ENCODE measurements around the gene VANGL2.

VANGL2 gene

GRCh38 chr1:160362168-160362957, 38.0 kb upstream of the VANGL2 start:
- FAIRE-seq (no peak), DNase-seq (ENCODE audit: insufficient read length) (no peak)
- TF ChIP-seq TAF1 (IDR thresholded peaks at IDR 0.05; ENCODE audit: borderline replicate concordance, low read depth, low read length) (no peak), POLR2AphosphoS5 (IDR thresholded peaks at IDR 0.05; ENCODE audit: low read depth, low read length) (no peak), POLR2A (IDR thresholded peaks at IDR 0.05; ENCODE audit: low read depth, low read length) (no peak)

GRCh38 chr1:160363010-160363409, 37.4 kb upstream of the VANGL2 start:
- FAIRE-seq: no peak
- DNase-seq (ENCODE audit: insufficient read length): no peak

GRCh38 chr1:160363951-160364735, 36.2 kb upstream of the VANGL2 start:
- no peak for FAIRE-seq
- no peak for TF ChIP-seq TAF1 (IDR thresholded peaks at IDR 0.05; ENCODE audit: borderline replicate concordance, low read depth, low read length)
- no peak for TF ChIP-seq POLR2A (IDR thresholded peaks at IDR 0.05; ENCODE audit: low read depth, low read length)
- TF ChIP-seq POLR2AphosphoS5 (IDR thresholded peaks at IDR 0.05; ENCODE audit: low read depth, low read length): no peak
- no peak for DNase-seq (ENCODE audit: insufficient read length)

More at GRCh38 chr1:160363010-160363409, 37.4 kb upstream of the VANGL2 start:
- TF ChIP-seq POLR2A (IDR thresholded peaks at IDR 0.05; ENCODE audit: low read depth, low read length) (no peak), TAF1 (IDR thresholded peaks at IDR 0.05; ENCODE audit: borderline replicate concordance, low read depth, low read length) (no peak), POLR2AphosphoS5 (IDR thresholded peaks at IDR 0.05; ENCODE audit: low read depth, low read length) (no peak)

- TF ChIP-seq POLR2A (IDR thresholded peaks at IDR 0.05; ENCODE audit: low read depth, low read length) (no peak), POLR2AphosphoS5 (IDR thresholded peaks at IDR 0.05; ENCODE audit: low read depth, low read length) (no peak), TAF1 (IDR thresholded peaks at IDR 0.05; ENCODE audit: borderline replicate concordance, low read depth, low read length) (no peak)
- FAIRE-seq (no peak), DNase-seq (ENCODE audit: insufficient read length) (no peak)
These were observed 35.0 kb upstream of the VANGL2 start for GRCh38 chr1:160365325-160365724.

- no peak for FAIRE-seq
- DNase-seq (ENCODE audit: insufficient read length): no peak
These were observed 33.4 kb upstream of the VANGL2 start, which contains the start of gene NHLH1 for GRCh38 chr1:160366731-160367515. Gene NHLH1, plus strand, starts transcription at chr1:160367071. Its CDS starts 3,661 bp downstream, at chr1:160370732.

GRCh38 chr1:160367516-160367900, 32.9 kb upstream of the VANGL2 start:
- no peak for TF ChIP-seq TAF1 (IDR thresholded peaks at IDR 0.05; ENCODE audit: borderline replicate concordance, low read depth, low read length)
- no peak for TF ChIP-seq POLR2AphosphoS5 (IDR thresholded peaks at IDR 0.05; ENCODE audit: low read depth, low read length)
- TF ChIP-seq POLR2A (IDR thresholded peaks at IDR 0.05; ENCODE audit: low read depth, low read length): no peak
- no peak for FAIRE-seq

More at GRCh38 chr1:160366731-160367515, 33.4 kb upstream of the VANGL2 start, which contains the start of gene NHLH1:
- TF ChIP-seq POLR2A (IDR thresholded peaks at IDR 0.05; ENCODE audit: low read depth, low read length) (no peak), TAF1 (IDR thresholded peaks at IDR 0.05; ENCODE audit: borderline replicate concordance, low read depth, low read length) (no peak), POLR2AphosphoS5 (IDR thresholded peaks at IDR 0.05; ENCODE audit: low read depth, low read length) (no peak)

GRCh38 chr1:160367934-160368923, 32.1 kb upstream of the VANGL2 start:
- FAIRE-seq: no peak

More at GRCh38 chr1:160367516-160367900, 32.9 kb upstream of the VANGL2 start:
- DNase-seq (ENCODE audit: insufficient read length): no peak

GRCh38 chr1:160369087-160369486, 31.3 kb upstream of the VANGL2 start:
- no peak for FAIRE-seq
- TF ChIP-seq POLR2A (IDR thresholded peaks at IDR 0.05; ENCODE audit: low read depth, low read length) (no peak), POLR2AphosphoS5 (IDR thresholded peaks at IDR 0.05; ENCODE audit: low read depth, low read length) (no peak), TAF1 (IDR thresholded peaks at IDR 0.05; ENCODE audit: borderline replicate concordance, low read depth, low read length) (no peak)
- DNase-seq (ENCODE audit: insufficient read length): no peak

More at GRCh38 chr1:160367934-160368923, 32.1 kb upstream of the VANGL2 start:
- no peak for TF ChIP-seq POLR2AphosphoS5 (IDR thresholded peaks at IDR 0.05; ENCODE audit: low read depth, low read length)
- no peak for TF ChIP-seq TAF1 (IDR thresholded peaks at IDR 0.05; ENCODE audit: borderline replicate concordance, low read depth, low read length)
- no peak for TF ChIP-seq POLR2A (IDR thresholded peaks at IDR 0.05; ENCODE audit: low read depth, low read length)
- DNase-seq (ENCODE audit: insufficient read length): no peak

- no peak for TF ChIP-seq POLR2A (IDR thresholded peaks at IDR 0.05; ENCODE audit: low read depth, low read length)
- no peak for TF ChIP-seq TAF1 (IDR thresholded peaks at IDR 0.05; ENCODE audit: borderline replicate concordance, low read depth, low read length)
- no peak for TF ChIP-seq POLR2AphosphoS5 (IDR thresholded peaks at IDR 0.05; ENCODE audit: low read depth, low read length)
- DNase-seq (ENCODE audit: insufficient read length): no peak
- no peak for FAIRE-seq
These were observed 29.6 kb upstream of the VANGL2 start for GRCh38 chr1:160370561-160371345.
